Measurements from ENCODE around the gene KIAA1217. TPM values are rescaled to one million over a fixed set of nuclear protein-coding genes. Genes with fewer than 3 reads are reported as not detected.

Gene KIAA1217
- polyA plus RNA-seq, 2 donors = 18.3 to 22.2 TPM

- 80 to 82% methylated on average over 9 of the region's 9 CpGs for WGBS, 2 donors
- no peak overlapping the region for H3K27ac ChIP-seq (ENCODE audit: low read depth in 2 of 2, low read length in 1 of 2)
- no peaks in the 10 kb centered on the region for H3K4me1 ChIP-seq (ENCODE audit: control insufficient read depth in 2 of 2, insufficient read depth in 2 of 2, low read length in 1 of 2)
- peaks cover 0 to 4% of the 10 kb centered on the region in 2 donors for H3K36me3 ChIP-seq (ENCODE audit: control insufficient read depth in 2 of 2, insufficient read depth in 2 of 2, low read length in 1 of 2)
- H3K9me3 ChIP-seq (ENCODE audit: control insufficient read depth in 2 of 2, insufficient read depth in 1 of 2, low read depth in 1 of 2, low read length in 1 of 2) = no peaks in the 10 kb centered on the region
- no peak overlapping the region for H3K4me3 ChIP-seq (ENCODE audit: low read depth in 1 of 2, low read length in 2 of 2)
- H3K27me3 ChIP-seq (ENCODE audit: control insufficient read depth in 1 of 2, insufficient read depth in 2 of 2, low read length in 2 of 2) = no peaks in the 10 kb centered on the region
Measured at GRCh38 chr10:24394461-24395190, 185.7 kb downstream of the KIAA1217 start.

- Histone ChIP-seq H3K36me3 (ENCODE audit: control insufficient read depth in 2 of 2, insufficient read depth in 2 of 2, low read length in 1 of 2) (peaks cover 0 to 4% of the 10 kb centered on the region in 2 donors), H3K9me3 (ENCODE audit: control insufficient read depth in 2 of 2, insufficient read depth in 1 of 2, low read depth in 1 of 2, low read length in 1 of 2) (no peaks in the 10 kb centered on the region), H3K4me1 (ENCODE audit: control insufficient read depth in 2 of 2, insufficient read depth in 2 of 2, low read length in 1 of 2) (no peaks in the 10 kb centered on the region), H3K27ac (ENCODE audit: low read depth in 2 of 2, low read length in 1 of 2) (no peak overlapping the region), H3K4me3 (ENCODE audit: low read depth in 1 of 2, low read length in 2 of 2) (no peak overlapping the region), H3K27me3 (ENCODE audit: control insufficient read depth in 1 of 2, insufficient read depth in 2 of 2, low read length in 2 of 2) (no peaks in the 10 kb centered on the region)
- 92% methylated on average over 4 of the region's 4 CpGs for WGBS, 2 donors
Measured at GRCh38 chr10:24396396-24396795, 187.5 kb downstream of the KIAA1217 start.

GRCh38 chr10:24397662-24398061 lies 188.7 kb downstream of the KIAA1217 start:
- Histone ChIP-seq H3K9me3 (ENCODE audit: control insufficient read depth in 2 of 2, insufficient read depth in 1 of 2, low read depth in 1 of 2, low read length in 1 of 2) (no peaks in the 10 kb centered on the region), H3K27ac (ENCODE audit: low read depth in 2 of 2, low read length in 1 of 2) (no peak overlapping the region), H3K4me3 (ENCODE audit: low read depth in 1 of 2, low read length in 2 of 2) (no peak overlapping the region), H3K36me3 (ENCODE audit: control insufficient read depth in 2 of 2, insufficient read depth in 2 of 2, low read length in 1 of 2) (peaks cover 0 to 4% of the 10 kb centered on the region in 2 donors), H3K27me3 (ENCODE audit: control insufficient read depth in 1 of 2, insufficient read depth in 2 of 2, low read length in 2 of 2) (no peaks in the 10 kb centered on the region), H3K4me1 (ENCODE audit: control insufficient read depth in 2 of 2, insufficient read depth in 2 of 2, low read length in 1 of 2) (no peaks in the 10 kb centered on the region)
- 87 to 92% methylated on average over 2 of the region's 2 CpGs for WGBS, 2 donors

GRCh38 chr10:24404567-24404966 lies 195.6 kb downstream of the KIAA1217 start:
- no peaks in the 10 kb centered on the region for H3K36me3 ChIP-seq (ENCODE audit: control insufficient read depth in 2 of 2, insufficient read depth in 2 of 2, low read length in 1 of 2)
- WGBS, 2 donors = 59 to 65% methylated on average over 3 of the region's 3 CpGs
- H3K4me1 ChIP-seq (ENCODE audit: control insufficient read depth in 2 of 2, insufficient read depth in 2 of 2, low read length in 1 of 2) = no peaks in the 10 kb centered on the region
- H3K9me3 ChIP-seq (ENCODE audit: control insufficient read depth in 2 of 2, insufficient read depth in 1 of 2, low read depth in 1 of 2, low read length in 1 of 2) = no peaks in the 10 kb centered on the region
- no peak overlapping the region for H3K4me3 ChIP-seq (ENCODE audit: low read depth in 1 of 2, low read length in 2 of 2)
- H3K27ac ChIP-seq (ENCODE audit: low read depth in 2 of 2, low read length in 1 of 2) = no peak overlapping the region
- H3K27me3 ChIP-seq (ENCODE audit: control insufficient read depth in 1 of 2, insufficient read depth in 2 of 2, low read length in 2 of 2) = no peaks in the 10 kb centered on the region

GRCh38 chr10:24405635-24406034 lies 196.7 kb downstream of the KIAA1217 start:
- no peaks in the 10 kb centered on the region for H3K4me1 ChIP-seq (ENCODE audit: control insufficient read depth in 2 of 2, insufficient read depth in 2 of 2, low read length in 1 of 2)
- no peak overlapping the region for H3K4me3 ChIP-seq (ENCODE audit: low read depth in 1 of 2, low read length in 2 of 2)
- H3K27me3 ChIP-seq (ENCODE audit: control insufficient read depth in 1 of 2, insufficient read depth in 2 of 2, low read length in 2 of 2) = no peaks in the 10 kb centered on the region
- H3K36me3 ChIP-seq (ENCODE audit: control insufficient read depth in 2 of 2, insufficient read depth in 2 of 2, low read length in 1 of 2) = no peaks in the 10 kb centered on the region
- no peaks in the 10 kb centered on the region for H3K9me3 ChIP-seq (ENCODE audit: control insufficient read depth in 2 of 2, insufficient read depth in 1 of 2, low read depth in 1 of 2, low read length in 1 of 2)
- no peak overlapping the region for H3K27ac ChIP-seq (ENCODE audit: low read depth in 2 of 2, low read length in 1 of 2)
- WGBS, 2 donors = 86 to 94% methylated on average over 1 of the region's 1 CpG

- H3K9me3 ChIP-seq (ENCODE audit: control insufficient read depth in 2 of 2, insufficient read depth in 1 of 2, low read depth in 1 of 2, low read length in 1 of 2) = no peaks in the 10 kb centered on the region
- no peaks in the 10 kb centered on the region for H3K4me1 ChIP-seq (ENCODE audit: control insufficient read depth in 2 of 2, insufficient read depth in 2 of 2, low read length in 1 of 2)
- 88 to 90% methylated on average over 12 of the region's 12 CpGs for WGBS, 2 donors
- no peak overlapping the region for H3K4me3 ChIP-seq (ENCODE audit: low read depth in 1 of 2, low read length in 2 of 2)
- no peaks in the 10 kb centered on the region for H3K36me3 ChIP-seq (ENCODE audit: control insufficient read depth in 2 of 2, insufficient read depth in 2 of 2, low read length in 1 of 2)
- no peak overlapping the region for H3K27ac ChIP-seq (ENCODE audit: low read depth in 2 of 2, low read length in 1 of 2)
- no peaks in the 10 kb centered on the region for H3K27me3 ChIP-seq (ENCODE audit: control insufficient read depth in 1 of 2, insufficient read depth in 2 of 2, low read length in 2 of 2)
Measured at GRCh38 chr10:24406809-24407483, 198.0 kb downstream of the KIAA1217 start.

GRCh38 chr10:24407928-24408327 lies 199.0 kb downstream of the KIAA1217 start:
- Histone ChIP-seq H3K4me1 (ENCODE audit: control insufficient read depth in 2 of 2, insufficient read depth in 2 of 2, low read length in 1 of 2) (no peaks in the 10 kb centered on the region), H3K36me3 (ENCODE audit: control insufficient read depth in 2 of 2, insufficient read depth in 2 of 2, low read length in 1 of 2) (no peaks in the 10 kb centered on the region), H3K9me3 (ENCODE audit: control insufficient read depth in 2 of 2, insufficient read depth in 1 of 2, low read depth in 1 of 2, low read length in 1 of 2) (no peaks in the 10 kb centered on the region), H3K27me3 (ENCODE audit: control insufficient read depth in 1 of 2, insufficient read depth in 2 of 2, low read length in 2 of 2) (no peaks in the 10 kb centered on the region), H3K27ac (ENCODE audit: low read depth in 2 of 2, low read length in 1 of 2) (no peak overlapping the region), H3K4me3 (ENCODE audit: low read depth in 1 of 2, low read length in 2 of 2) (no peak overlapping the region)

- Histone ChIP-seq H3K36me3 (ENCODE audit: control insufficient read depth in 2 of 2, insufficient read depth in 2 of 2, low read length in 1 of 2) (no peaks in the 10 kb centered on the region), H3K27me3 (ENCODE audit: control insufficient read depth in 1 of 2, insufficient read depth in 2 of 2, low read length in 2 of 2) (no peaks in the 10 kb centered on the region), H3K27ac (ENCODE audit: low read depth in 2 of 2, low read length in 1 of 2) (peak overlapping the region in 1 of 2 donors; percentile 13), H3K9me3 (ENCODE audit: control insufficient read depth in 2 of 2, insufficient read depth in 1 of 2, low read depth in 1 of 2, low read length in 1 of 2) (no peaks in the 10 kb centered on the region), H3K4me3 (ENCODE audit: low read depth in 1 of 2, low read length in 2 of 2) (no peak overlapping the region), H3K4me1 (ENCODE audit: control insufficient read depth in 2 of 2, insufficient read depth in 2 of 2, low read length in 1 of 2) (no peaks in the 10 kb centered on the region)
- WGBS, 2 donors = 57 to 73% methylated on average over 2 of the region's 2 CpGs
Measured at GRCh38 chr10:24408365-24408764, 199.4 kb downstream of the KIAA1217 start.

GRCh38 chr10:24414597-24414996 lies 205.7 kb downstream of the KIAA1217 start:
- 84 to 88% methylated on average over 6 of the region's 6 CpGs for WGBS, 2 donors
- Histone ChIP-seq H3K4me3 (ENCODE audit: low read depth in 1 of 2, low read length in 2 of 2) (no peak overlapping the region), H3K36me3 (ENCODE audit: control insufficient read depth in 2 of 2, insufficient read depth in 2 of 2, low read length in 1 of 2) (peaks cover 0 to 4% of the 10 kb centered on the region in 2 donors), H3K27me3 (ENCODE audit: control insufficient read depth in 1 of 2, insufficient read depth in 2 of 2, low read length in 2 of 2) (no peaks in the 10 kb centered on the region), H3K4me1 (ENCODE audit: control insufficient read depth in 2 of 2, insufficient read depth in 2 of 2, low read length in 1 of 2) (peaks cover 5 to 9% of the 10 kb centered on the region in 2 donors), H3K9me3 (ENCODE audit: control insufficient read depth in 2 of 2, insufficient read depth in 1 of 2, low read depth in 1 of 2, low read length in 1 of 2) (no peaks in the 10 kb centered on the region), H3K27ac (ENCODE audit: low read depth in 2 of 2, low read length in 1 of 2) (no peak overlapping the region)

Data from esophagus (tissue), 2 donors.